ENCODE measurements around the gene HINT3.
"Not testable (repeated sequence)": the region's sequence is repeated elsewhere in the genome, so short reads cannot be mapped to it uniquely, and the experiment has no call there.

HINT3 gene

DNA sequence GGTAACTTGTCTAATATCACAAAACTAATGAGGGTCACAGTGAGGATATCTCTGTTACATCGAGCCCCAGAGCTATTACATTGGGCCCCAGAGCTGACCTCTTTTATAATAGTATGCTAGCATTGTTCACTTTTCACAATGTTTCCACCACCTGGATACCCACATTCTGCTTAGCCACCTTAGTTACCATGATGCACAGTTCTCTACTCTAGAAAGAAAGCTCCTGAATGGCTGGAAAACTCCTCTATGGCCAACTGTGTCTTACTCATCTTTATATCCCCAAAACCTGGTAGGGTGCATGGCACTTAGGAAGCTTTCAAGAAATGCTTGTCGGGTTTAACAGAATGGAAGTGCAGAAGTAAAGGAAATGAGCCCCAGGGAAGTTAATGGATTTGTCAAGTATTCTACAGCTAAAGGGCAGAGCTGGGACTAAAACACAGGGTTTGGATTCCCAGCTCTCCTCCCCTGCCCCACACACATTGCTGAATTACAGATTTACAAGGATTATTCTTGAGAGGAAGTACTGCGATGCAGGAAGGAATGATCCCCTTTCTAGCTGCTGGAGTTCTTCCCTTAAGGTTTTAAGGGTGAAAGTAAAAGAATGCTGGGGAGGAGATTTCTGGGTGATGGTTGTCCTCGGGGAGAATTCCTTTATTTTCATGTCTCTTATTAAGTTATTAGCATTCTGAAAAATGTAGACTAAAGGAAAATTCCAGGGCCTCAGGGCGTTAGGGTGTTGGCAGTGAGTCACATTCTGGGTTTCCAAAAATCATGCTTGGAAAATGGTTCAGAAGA lies 16.1 kb upstream of the HINT3 start:
- DNase-seq, result no peak

- no peak for DNase-seq
Measured at GRCh38 chr6:125942672-125943527, 13.7 kb upstream of the HINT3 start.

- no peak for DNase-seq
Measured at GRCh38 chr6:125943528-125944433, 12.8 kb upstream of the HINT3 start.

GRCh38 chr6:125944434-125944816 lies 12.1 kb upstream of the HINT3 start:
- DNase-seq, result peak; percentile 59

- DNase-seq, result no peak
Measured at GRCh38 chr6:125944896-125945295, 11.7 kb upstream of the HINT3 start.

- DNase-seq, result no peak
Measured at GRCh38 chr6:125945378-125946141, 11.0 kb upstream of the HINT3 start.

DNA sequence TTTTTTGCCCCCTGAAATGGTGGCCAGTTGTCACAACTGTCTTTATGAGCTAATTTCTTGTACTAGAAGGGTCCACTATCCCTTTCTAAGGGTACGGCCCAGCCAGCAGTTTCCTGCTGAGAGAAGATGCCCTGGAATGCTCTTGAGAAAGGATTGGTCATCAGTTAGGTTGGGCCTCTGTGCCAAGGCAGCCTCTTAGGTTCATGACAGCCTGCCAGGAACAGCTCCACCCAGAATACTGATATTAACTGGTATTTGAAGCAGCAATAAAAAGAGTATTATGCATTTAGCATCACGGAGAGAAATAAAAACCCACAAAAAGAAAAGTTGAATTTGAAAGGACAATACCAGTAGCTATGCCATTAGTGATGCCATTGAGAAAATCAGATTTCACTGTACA lies 9.0 kb upstream of the HINT3 start:
- DNase-seq, result no peak

- no peak for DNase-seq
Measured at GRCh38 chr6:125948455-125948854, 8.1 kb upstream of the HINT3 start.

DNA sequence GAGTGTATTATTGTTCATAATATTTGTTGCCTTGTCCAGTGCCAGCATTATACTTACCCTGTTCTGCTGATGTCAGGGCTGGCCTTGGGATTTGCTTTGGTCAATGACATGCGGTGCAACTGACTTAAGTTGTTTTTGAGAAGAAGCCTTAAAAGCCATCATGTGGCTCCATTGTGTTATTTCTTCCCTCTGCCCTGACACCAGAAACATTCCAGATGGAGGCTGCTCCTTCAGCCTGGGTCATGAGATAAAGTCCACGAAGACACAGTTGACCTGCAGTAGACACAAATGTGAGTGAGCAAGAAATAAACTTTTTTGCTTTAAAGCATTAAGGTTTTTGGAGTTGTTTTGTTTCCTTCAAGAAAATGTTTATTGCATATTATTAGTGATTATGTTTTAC lies 7.5 kb upstream of the HINT3 start:
- no peak for DNase-seq

GRCh38 chr6:125950293-125950692 lies 6.3 kb upstream of the HINT3 start:
- DNase-seq, result no peak

DNA sequence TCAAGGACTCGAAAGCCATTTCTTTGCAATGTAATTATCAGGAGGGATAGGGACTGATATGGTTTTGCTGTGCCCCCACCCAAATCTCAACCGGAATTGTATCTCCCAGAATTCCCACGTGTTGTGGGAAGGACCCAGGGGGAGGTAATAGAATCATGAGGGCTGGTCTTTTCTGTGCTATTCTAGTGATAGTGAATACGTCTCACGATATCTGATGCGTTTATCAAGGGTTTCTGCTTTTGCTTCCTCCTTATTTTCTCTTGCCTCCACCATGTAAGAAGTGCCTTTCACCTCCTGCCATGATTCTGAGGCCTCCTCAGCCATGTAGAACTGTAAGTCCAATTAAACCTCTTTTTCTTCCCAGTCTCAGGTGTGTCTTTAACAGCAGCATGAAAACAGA lies 5.9 kb upstream of the HINT3 start:
- DNase-seq, result not testable (repeated sequence)

DNA sequence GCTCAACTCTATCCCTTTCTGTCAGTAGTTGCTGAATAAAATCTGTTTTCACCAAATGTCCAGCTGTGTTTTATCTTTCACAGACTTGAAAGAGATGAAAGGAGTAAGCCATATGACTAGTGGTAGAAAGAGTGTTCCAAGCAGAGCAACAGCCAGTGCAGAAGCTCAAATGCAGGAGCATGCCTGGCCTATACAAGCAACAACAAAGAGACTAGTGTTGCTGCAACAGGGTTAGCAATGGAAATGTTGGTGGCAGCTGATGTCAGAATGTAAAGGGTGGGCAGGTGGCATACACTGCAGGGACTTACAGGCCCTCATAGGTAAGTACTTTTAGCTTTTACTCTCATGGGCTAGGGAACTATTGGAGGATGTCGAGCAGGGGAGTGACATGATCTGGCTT lies 5.2 kb upstream of the HINT3 start:
- DNase-seq, result no peak

DNA sequence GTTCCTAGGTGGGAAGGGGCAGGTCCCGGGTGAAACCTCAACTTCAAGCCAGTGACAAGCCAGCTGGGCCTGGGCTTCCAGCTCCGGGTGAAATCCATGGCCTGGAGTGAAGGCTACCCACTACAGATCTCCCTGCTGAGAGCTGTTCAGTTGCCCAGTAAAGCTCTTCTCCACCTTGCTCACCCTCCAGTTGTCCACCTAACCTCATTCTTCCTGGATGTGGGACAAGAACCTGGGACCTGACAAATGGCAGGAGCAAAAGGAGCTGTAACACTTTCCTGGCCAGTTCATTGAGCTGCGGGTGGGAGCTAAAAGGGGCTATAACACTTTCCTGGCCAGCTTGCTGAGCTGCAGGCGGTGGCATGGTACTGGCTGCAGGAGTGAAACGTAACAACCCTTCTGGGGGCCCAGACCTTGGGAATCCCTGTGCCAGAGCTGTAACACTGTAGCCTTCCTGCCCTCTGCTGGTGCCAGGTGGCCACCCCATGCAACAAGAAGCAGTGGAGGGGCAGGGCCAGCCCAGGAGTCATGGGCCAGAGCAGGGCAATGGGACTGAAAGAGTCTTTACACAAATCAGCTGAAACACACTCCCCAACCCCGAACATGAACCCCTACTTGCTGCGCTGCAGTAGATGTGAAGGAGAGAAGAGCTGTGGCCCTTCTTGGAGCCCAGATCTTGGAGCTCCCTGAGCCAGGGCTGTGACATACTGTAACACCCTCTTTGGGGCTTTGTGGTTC lies 3.6 kb upstream of the HINT3 start:
- no peak for DNase-seq

DNA sequence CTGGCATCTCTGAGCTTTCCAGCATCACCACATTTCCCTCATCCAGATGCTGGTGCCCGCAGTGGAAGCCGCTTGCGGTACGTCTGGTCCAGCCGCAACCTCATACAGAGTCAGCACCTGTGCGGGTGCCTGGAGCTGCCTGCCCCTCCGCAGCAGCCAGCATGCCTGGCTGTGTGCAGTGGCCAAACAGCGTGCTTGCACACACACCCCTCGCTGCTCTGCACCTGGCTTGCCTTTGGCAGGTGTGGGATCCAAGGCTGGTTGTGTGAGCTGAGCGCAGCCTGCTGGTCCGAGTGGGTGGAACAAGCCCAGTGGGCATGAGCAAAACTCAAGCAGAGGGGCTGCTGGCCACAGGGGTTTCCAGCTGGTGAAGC lies 3.1 kb upstream of the HINT3 start:
- peak; percentile 92 for DNase-seq

DNA sequence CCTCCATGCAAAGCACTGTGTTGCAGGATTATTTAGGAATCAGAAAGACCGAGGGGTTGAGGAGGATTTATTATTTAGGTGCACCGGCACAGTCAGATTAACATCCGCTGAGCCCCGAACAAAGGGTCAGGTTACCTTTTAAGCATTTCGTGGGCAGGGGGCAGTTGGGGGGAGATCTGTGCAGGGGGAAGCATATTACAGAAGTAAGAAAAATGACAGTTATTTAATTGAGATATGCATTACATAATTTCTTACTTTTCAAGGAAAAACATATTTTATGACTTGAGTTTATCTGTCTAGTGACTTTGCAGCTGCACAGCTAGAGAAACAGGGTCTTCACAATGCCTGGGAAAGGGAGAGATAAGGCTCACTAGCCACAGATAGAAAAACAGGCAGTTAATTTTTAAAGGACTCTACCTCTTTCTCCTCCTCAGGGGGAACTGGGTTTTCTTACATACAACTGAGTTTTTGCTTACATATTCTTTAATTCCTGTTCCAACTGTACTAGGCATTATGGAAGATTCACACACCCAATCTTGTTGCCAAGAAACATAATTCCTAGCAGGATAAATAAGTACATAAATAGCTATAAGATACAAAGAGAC lies 1.7 kb upstream of the HINT3 start:
- DNase-seq, result no peak

GRCh38 chr6:125955973-125956372 lies 597 bp upstream of the HINT3 start:
- DNase-seq, result no peak

DNA sequence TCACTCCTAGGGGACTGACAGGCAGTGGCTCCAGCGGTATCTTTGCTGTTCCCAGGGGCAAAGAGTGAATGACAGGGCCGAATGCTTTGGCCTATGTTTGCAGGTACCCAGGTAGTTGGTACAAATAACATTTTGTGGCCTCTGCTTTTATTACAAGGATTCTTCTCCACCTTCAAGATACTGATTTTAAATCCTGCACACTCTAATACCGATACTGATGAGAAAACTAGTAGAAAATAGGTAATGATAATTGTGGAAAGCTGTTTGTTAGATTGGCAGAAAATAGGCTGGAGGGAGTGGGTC lies 772 bp downstream of the HINT3 start:
- no peak for DNase-seq

DNA sequence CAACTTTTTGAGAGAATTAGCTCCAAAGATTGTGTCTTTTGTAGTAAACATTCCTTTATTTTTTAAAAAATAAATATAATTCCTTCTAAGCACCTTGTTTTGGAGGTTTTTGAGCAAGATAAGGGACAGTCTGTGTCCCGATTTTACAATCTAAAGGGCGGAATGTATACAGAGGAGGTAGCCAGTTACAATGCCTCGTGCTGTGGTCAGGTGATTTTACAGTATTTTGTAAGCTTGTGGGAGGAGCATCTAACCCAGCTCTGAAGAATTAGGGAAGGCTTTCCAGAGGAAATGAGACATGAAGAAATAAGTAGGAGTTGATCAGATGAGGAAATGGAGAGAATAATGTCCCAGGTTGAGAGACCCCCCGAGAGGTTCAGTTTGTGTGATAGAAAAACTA lies 1.3 kb downstream of the HINT3 start:
- no peak for DNase-seq

DNA sequence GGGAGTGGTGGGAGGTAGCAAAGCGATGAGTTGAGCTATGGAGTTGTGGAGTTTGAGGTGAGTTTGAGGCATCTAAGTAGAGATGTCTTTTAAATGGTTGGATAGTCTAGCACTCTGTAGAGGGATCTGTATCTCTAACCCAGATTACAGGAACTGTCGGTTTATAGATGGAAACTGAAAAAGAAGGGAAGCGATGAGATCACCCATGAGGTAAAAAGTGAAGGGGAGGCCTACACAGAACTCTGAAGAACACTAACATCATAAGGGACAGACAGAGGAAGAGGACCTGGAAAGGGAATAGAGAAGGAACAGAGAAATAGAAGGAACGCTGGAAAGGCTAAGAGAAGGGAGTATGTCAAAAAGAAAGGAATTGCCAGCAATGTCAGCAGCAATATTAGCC lies 2.5 kb downstream of the HINT3 start:
- DNase-seq, result no peak

DNA sequence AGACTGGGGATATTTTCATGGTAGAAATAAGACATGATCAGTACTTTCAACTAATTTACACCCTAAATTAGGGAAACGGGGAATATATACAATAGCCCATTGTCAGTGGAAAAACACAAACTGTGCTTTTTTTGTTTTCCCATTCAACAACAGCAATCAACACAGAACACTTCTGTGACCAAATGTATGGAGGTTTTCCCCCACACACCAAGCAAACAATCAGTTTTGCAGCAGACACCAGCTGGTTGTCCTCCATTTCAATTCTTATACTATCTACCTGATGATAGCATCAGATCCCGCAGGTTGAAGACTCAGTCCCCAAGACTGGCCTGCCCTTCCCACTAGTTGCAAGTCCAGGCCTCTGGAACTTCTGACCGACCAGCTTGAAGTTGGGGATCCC lies 4.5 kb downstream of the HINT3 start:
- no peak for DNase-seq

DNA sequence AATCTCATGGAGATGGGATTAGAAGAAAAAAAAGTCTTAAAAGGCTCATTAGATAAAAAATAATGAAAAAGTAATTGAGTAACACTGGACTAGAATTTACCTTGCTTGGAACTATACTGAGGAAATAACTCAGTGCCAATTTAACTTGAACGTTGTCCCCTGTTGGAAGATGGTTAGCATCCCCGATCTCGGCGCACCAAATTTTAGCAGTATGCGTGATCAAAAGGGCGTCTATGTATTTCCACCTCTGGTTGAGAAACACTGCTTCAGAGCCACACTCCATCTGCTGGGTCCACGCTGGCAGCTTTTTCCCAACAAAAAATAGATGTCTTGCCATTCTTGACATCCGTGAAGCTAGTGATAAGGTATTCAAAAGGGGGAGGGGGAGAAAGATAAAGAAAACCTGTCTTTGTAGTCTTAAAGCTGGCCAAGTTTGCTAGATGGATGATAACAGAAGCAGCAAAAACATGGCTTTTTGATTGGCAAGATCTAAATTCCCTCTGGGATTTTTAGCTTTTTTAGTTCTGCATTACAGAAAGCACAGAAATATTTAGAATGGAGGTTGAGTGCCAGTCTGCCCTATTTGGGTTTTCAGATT lies 6.4 kb downstream of the HINT3 start:
- no peak for DNase-seq

Measured in NCI-H774 (cell line).